ENCODE results near the gene RPS17.
"Not testable (repeated sequence)": the region's sequence is repeated elsewhere in the genome, so short reads cannot be mapped to it uniquely, and the experiment has no call there.

Gene RPS17

DNA sequence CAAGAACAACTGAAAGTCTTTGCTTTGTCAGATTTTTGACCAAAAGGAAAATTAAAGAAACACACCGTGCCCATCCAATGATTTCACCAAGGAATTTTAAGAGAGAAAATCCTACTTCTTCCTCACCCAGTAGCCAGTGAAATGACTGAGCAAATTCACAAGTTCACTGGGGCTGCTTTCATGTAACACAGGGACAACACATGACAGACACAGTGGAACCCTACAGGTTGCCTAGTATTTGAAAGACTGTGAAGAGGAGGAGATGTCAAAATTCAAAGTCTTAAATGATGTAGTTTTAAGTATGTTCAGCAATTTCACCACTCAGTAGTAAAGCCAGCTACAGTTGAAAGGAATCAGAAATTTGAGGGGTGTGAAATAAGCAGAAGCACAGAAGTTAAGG, 33.2 kb downstream of the RPS17 start:
- not testable (repeated sequence) for DNase-seq

DNA sequence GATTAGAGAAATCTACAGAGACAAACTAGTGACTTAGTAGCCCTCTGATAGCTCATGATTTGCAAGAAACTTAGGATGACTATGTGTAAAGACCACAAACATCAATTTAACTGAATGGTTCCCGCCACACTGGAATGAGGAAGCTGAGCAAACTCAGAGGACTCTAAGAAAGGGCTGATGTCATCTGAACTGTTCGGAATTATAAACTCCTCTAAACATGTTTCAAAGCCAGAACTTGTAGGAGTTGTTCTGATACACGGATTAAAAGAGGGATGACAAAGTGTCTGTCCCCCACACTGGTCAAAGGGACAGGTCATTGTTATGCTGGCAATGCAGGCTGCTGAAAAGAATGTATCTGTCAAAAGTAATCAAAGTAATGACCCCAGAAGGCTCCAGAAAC, 34.4 kb downstream of the RPS17 start:
- DNase-seq = not testable (repeated sequence)

DNA sequence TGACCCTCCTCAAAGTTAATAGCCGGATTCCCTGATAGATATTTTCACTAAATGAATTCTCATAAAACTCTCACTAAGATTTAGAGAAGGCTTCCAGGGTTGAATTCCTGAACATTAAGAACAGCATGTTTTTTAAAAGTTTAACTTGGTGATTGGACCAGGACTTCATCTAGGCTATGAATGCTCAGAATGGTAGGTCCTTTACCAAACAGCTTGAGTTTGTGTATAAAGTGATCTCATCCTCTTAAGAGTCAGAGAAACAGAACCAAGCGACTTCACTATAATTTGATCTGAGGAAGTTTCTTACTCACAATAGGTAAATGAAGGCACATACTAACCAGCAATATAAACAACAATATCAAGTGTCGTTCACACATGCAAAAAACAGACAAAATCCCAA, 36.2 kb downstream of the RPS17 start:
- DNase-seq = not testable (repeated sequence)

DNA sequence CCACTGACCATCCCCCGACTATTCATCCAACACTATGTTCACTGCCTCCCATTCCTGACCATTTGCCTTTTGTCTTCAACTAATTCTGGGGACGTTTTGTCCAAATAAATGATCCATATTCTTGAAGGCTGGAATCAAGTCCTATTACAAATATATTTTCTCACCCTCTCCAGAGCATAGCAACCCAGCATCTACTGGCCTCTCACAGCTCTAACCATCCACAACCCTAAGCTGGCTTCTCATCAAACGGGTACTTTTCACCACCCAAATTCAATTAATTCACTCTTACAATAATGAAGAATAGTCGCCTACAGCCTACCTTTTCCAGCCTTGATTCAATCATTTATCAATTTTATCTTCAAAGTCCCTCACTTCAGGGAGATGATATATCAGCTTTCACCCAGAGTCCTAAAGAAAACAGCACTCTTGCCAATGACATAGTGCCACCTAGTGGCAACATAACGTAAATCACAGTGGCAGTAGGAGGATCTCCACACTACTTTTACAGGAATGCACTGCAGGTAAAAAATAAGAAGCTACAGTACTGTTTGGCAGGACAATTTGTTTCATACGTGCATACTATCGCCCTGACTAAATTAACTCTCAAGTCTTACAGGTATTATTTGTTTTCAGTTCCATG, 37.4 kb downstream of the RPS17 start:
- DNase-seq = not testable (repeated sequence)

DNA sequence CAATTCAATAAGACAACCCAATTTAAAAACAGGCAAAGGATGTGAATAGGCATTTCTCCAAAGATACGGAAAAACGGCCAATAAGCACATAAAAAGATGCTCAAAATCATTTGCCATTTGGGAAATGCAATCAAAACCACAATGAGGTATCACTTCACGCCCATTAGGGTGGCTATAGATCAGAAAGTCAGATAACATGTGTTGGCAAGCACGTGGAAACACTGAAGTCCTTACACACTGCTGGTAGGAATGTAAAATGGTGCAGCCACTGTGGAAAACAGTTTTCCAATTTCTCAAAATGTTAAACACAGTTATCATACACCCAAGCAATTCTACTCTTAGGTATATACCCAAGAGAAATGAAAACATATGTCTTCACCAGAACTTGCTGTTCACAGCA, 39.5 kb downstream of the RPS17 start:
- DNase-seq = not testable (repeated sequence)

DNA sequence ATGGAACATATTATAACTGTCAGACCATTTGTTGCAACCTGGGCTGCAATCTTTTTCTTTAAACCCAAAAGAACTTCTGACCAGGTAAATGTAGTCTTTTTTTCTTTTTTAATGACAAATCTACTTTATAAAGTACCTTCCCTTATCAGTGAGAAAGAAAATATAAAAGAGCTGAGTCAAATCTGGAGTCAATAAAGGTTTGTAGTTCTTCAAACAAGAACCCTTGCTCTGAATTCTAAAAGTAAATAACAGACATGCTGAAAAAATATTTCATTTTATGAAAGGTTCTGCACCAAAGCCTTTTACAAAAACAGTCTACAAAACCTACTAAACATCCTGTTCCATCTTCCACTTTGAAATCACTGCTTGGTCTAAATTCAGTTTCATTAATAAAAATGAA, 42.3 kb downstream of the RPS17 start:
- not testable (repeated sequence) for DNase-seq

DNA sequence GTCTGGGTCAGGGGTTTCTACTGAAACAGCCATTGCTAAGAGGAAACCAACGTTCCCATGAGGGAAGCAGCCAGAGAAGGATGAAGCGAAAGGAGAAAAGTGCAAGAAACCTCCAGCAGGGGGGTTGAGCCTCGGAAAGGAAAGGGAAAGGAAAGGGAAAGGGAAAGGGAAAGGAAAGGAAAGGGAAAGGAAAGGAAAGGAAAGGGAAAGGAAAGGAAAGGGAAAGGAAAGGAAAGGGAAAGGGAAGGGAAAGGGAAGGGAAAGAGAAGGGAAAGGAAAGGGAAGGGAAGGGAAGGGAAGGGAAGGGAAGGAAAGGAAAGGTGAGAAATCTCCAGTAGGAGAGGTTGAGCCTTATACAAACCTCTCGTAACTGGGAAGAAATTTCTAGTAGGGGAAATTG, 52.0 kb downstream of the RPS17 start:
- not testable (repeated sequence) for DNase-seq

DNA sequence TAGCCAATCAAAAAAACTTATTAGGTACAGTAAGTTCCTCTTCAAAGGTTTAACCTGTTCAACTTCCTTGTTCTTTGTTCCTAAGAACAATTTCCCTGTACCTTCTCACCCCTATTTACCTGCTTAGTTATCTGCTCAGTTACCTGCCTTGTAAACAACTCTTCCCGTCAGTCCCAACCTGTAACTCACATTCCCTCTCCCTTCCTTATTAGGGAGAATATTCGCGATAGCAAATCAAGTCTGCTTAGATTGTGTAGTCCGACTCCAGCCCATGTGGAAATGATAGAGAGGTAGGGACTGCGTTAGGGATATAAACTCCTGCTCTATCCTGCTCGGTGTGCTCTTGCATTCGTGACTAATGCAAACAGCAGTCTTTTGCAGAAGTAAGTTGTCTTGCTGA, 53.2 kb downstream of the RPS17 start:
- DNase-seq = not testable (repeated sequence)

Data from left hindlimb (tissue), 1 donor.